ENCODE results near the gene APBB2. TPM values are rescaled to one million over a fixed set of nuclear protein-coding genes. Genes with fewer than 3 reads are reported as not detected.

Gene APBB2
- total RNA-seq, 1 experiment from 2014 or later, result 17.7 TPM

GRCh38 chr4:41245983-41246382, 31.6 kb upstream of the APBB2 start:
- Mint-ChIP-seq H3K36me3 (ENCODE audit: insufficient read depth, unreplicated experiment) (no peaks in the 10 kb centered on the region), H3K27ac (ENCODE audit: unreplicated experiment) (no peak overlapping the region), H3K4me3 (ENCODE audit: low read depth, unreplicated experiment) (no peak overlapping the region), H3K4me1 (ENCODE audit: low read depth, unreplicated experiment) (no peaks in the 10 kb centered on the region), H3K27me3 (ENCODE audit: unreplicated experiment) (no peaks in the 10 kb centered on the region), H3K9me3 (ENCODE audit: low read depth, unreplicated experiment) (no peaks in the 10 kb centered on the region)
- no peak for DNase-seq
- intact Hi-C loops (cut with micrococcal nuclease; ENCODE audit: unreplicated experiment), result no loop called here
- BruUV-seq (replicated peaks), result no TSS peak
- TF ChIP-seq CTCF (IDR thresholded peaks at IDR 0.05; ENCODE audit: unreplicated experiment), result no peak
- CTCF ChIA-PET, result no interaction called here

- no peak for DNase-seq
- TF ChIP-seq CTCF (IDR thresholded peaks at IDR 0.05; ENCODE audit: unreplicated experiment), result no peak
- Mint-ChIP-seq H3K4me3 (ENCODE audit: low read depth, unreplicated experiment) (no peak overlapping the region), H3K4me1 (ENCODE audit: low read depth, unreplicated experiment) (no peaks in the 10 kb centered on the region), H3K27me3 (ENCODE audit: unreplicated experiment) (no peaks in the 10 kb centered on the region), H3K36me3 (ENCODE audit: insufficient read depth, unreplicated experiment) (no peaks in the 10 kb centered on the region), H3K27ac (ENCODE audit: unreplicated experiment) (no peak overlapping the region), H3K9me3 (ENCODE audit: low read depth, unreplicated experiment) (no peaks in the 10 kb centered on the region)
- intact Hi-C loops (cut with micrococcal nuclease; ENCODE audit: unreplicated experiment), result no loop called here
- CTCF ChIA-PET, result interaction anchor here (1.2 kb wide), 1 partner anchor 317 kb away, joined by 3 read pairs; no protein-coding TSS in a partner anchor
- no TSS peak for BruUV-seq (replicated peaks)
Observed at GRCh38 chr4:41241919-41242318, 27.6 kb upstream of the APBB2 start.

GRCh38 chr4:41236508-41236907, 22.2 kb upstream of the APBB2 start:
- Mint-ChIP-seq H3K9me3 (ENCODE audit: low read depth, unreplicated experiment) (no peaks in the 10 kb centered on the region), H3K27me3 (ENCODE audit: unreplicated experiment) (no peaks in the 10 kb centered on the region), H3K27ac (ENCODE audit: unreplicated experiment) (no peak overlapping the region), H3K4me3 (ENCODE audit: low read depth, unreplicated experiment) (no peak overlapping the region), H3K4me1 (ENCODE audit: low read depth, unreplicated experiment) (no peaks in the 10 kb centered on the region), H3K36me3 (ENCODE audit: insufficient read depth, unreplicated experiment) (no peaks in the 10 kb centered on the region)
- intact Hi-C loops (cut with micrococcal nuclease; ENCODE audit: unreplicated experiment), result no loop called here
- CTCF ChIA-PET, result no interaction called here
- TF ChIP-seq CTCF (IDR thresholded peaks at IDR 0.05; ENCODE audit: unreplicated experiment), result no peak
- no TSS peak for BruUV-seq (replicated peaks)
- DNase-seq, result no peak

- no peaks in the 10 kb centered on the region for H3K9me3 Mint-ChIP-seq (ENCODE audit: low read depth, unreplicated experiment)
- no peaks in the 10 kb centered on the region for H3K4me1 Mint-ChIP-seq (ENCODE audit: low read depth, unreplicated experiment)
- H3K27ac Mint-ChIP-seq (ENCODE audit: unreplicated experiment), result no peak overlapping the region
- no peaks in the 10 kb centered on the region for H3K27me3 Mint-ChIP-seq (ENCODE audit: unreplicated experiment)
- H3K36me3 Mint-ChIP-seq (ENCODE audit: insufficient read depth, unreplicated experiment), result no peaks in the 10 kb centered on the region
- no TSS peak for BruUV-seq (replicated peaks)
- CTCF ChIA-PET, result interaction anchor here (0.5 kb wide), 1 partner anchor 343 kb away, joined by 3 read pairs; no protein-coding TSS in a partner anchor
- intact Hi-C loops (cut with micrococcal nuclease; ENCODE audit: unreplicated experiment), result no loop called here
- TF ChIP-seq CTCF (IDR thresholded peaks at IDR 0.05; ENCODE audit: unreplicated experiment), result no peak
- no peak overlapping the region for H3K4me3 Mint-ChIP-seq (ENCODE audit: low read depth, unreplicated experiment)
- DNase-seq, result no peak
Observed at GRCh38 chr4:41236032-41236431, 21.7 kb upstream of the APBB2 start.
